HG03442 (cell line): ENCODE measurements around the gene FLNA.
"Not testable (repeated sequence)": the region's sequence is repeated elsewhere in the genome, so short reads cannot be mapped to it uniquely, and the experiment has no call there.

Source experiments
- ATAC-seq: cut with Tn5 transposase; IDR thresholded peaks from one replicate; pipeline ENCODE4 v1.9.1; 2021; ENCODE audit warnings: mild to moderate bottlenecking, moderate library complexity; ENCODE audit not compliant: unreplicated experiment

FLNA gene

GRCh38 chrX:154308108-154308946 lies 66.1 kb downstream of the FLNA start:
- ATAC-seq: no peak

- ATAC-seq: no peak
These were observed 67.2 kb downstream of the FLNA start for GRCh38 chrX:154307202-154307601.

- no peak for ATAC-seq
These were observed 68.8 kb downstream of the FLNA start for GRCh38 chrX:154305541-154306205.

- no peak for ATAC-seq
These were observed 69.6 kb downstream of the FLNA start for GRCh38 chrX:154304846-154305245.

GRCh38 chrX:154303476-154303875 lies 71.0 kb downstream of the FLNA start:
- no peak for ATAC-seq

GRCh38 chrX:154302998-154303397 lies 71.4 kb downstream of the FLNA start:
- not testable (repeated sequence) for ATAC-seq

- no peak for ATAC-seq
These were observed 73.6 kb downstream of the FLNA start for GRCh38 chrX:154300816-154301215.
